Breast epithelium (tissue), 3 donors: ENCODE measurements around the gene CLNK.

ENCODE experiments used
- POLR2A ChIP-seq: fragments of 450-650 bp; IDR thresholded peaks from one replicate; pipeline ENCODE4 v1.6.1; 2016; ENCODE audit warnings: antibody characterized with exemption, mild to moderate bottlenecking, moderate library complexity
- POLR2AphosphoS5 ChIP-seq, 3 donors: sonication (generic); formaldehyde crosslinking; IDR thresholded peaks; one replicate each; pipeline ENCODE4 v1.6.1; 2017; ENCODE audit warnings: antibody characterized with exemption in 3 of 3
- TF ChIP-seq, protein P1 (sequence below), 3 donors: fragments of 450-650 bp; IDR thresholded peaks; one replicate each; pipeline ENCODE4 v1.5.1; 2016 to 2017; ENCODE audit warnings: antibody characterized with exemption in 3 of 3, mild to moderate bottlenecking in 3 of 3, moderate library complexity in 3 of 3

DNA sequence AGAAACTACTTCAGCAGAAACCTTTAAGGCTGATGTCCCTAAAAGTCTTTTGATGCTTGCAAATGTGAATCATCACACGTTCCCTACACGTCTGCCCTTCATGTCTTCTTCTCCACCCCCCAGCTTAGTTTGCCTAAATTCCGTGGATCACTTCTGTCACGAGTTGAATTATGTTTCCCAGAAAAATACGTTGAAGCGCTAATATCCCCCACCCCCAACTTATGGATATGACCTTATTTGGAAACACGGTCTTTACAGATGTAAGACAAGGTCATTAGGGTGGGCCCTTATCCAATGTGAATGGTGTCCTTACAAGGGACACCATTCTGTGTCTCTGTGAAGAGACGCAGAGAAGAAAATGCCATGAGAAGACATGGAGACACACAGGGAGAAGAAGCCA is 225.3 kb downstream of the CLNK start:
- TF ChIP-seq, protein P1, sequence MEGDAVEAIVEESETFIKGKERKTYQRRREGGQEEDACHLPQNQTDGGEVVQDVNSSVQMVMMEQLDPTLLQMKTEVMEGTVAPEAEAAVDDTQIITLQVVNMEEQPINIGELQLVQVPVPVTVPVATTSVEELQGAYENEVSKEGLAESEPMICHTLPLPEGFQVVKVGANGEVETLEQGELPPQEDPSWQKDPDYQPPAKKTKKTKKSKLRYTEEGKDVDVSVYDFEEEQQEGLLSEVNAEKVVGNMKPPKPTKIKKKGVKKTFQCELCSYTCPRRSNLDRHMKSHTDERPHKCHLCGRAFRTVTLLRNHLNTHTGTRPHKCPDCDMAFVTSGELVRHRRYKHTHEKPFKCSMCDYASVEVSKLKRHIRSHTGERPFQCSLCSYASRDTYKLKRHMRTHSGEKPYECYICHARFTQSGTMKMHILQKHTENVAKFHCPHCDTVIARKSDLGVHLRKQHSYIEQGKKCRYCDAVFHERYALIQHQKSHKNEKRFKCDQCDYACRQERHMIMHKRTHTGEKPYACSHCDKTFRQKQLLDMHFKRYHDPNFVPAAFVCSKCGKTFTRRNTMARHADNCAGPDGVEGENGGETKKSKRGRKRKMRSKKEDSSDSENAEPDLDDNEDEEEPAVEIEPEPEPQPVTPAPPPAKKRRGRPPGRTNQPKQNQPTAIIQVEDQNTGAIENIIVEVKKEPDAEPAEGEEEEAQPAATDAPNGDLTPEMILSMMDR (IDR thresholded peaks at IDR 0.05) = no peak
- no peak for TF ChIP-seq POLR2AphosphoS5 (IDR thresholded peaks at IDR 0.05)
- TF ChIP-seq POLR2A = no peak
